ENCODE results near the gene ATP8A2.

Gene ATP8A2

DNA sequence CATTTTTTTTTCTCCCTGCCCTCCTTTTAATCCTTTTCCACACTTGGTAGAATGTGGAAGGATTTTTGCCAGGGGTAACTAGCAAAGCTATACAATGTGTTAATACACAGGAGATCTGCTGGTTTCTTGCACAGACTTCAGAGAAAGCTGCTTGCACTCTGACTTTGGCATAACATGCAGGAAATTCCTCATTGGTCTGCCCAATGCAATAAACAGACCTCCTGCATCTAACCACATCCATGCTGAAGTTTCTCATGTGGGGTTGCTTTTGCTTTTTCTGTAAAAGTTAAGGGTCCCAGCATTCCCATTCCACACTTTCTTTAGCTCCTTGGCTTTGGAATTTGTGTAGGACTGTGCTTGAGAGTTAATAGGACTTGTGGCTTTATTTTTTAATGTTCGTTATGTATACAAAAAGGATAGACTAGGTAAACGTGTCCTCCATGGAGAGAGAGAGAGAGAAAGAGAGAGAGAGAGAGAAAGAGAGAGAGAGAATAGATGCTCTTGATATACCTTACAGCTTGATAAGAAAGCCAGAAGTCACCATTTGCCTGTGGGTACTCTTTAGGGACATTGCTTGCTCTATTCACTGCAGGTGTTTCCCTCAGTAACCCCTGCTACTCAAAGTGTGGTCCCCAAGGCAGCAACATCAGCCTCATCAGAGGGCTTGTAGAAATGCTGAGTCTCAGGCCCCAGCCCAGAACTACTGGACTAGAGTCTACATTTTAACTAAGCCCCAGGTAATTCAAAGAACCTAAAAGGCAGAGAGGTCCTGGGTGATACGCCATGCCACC lies 509.6 kb downstream of the ATP8A2 start:
- TF ChIP-seq, protein P1, sequence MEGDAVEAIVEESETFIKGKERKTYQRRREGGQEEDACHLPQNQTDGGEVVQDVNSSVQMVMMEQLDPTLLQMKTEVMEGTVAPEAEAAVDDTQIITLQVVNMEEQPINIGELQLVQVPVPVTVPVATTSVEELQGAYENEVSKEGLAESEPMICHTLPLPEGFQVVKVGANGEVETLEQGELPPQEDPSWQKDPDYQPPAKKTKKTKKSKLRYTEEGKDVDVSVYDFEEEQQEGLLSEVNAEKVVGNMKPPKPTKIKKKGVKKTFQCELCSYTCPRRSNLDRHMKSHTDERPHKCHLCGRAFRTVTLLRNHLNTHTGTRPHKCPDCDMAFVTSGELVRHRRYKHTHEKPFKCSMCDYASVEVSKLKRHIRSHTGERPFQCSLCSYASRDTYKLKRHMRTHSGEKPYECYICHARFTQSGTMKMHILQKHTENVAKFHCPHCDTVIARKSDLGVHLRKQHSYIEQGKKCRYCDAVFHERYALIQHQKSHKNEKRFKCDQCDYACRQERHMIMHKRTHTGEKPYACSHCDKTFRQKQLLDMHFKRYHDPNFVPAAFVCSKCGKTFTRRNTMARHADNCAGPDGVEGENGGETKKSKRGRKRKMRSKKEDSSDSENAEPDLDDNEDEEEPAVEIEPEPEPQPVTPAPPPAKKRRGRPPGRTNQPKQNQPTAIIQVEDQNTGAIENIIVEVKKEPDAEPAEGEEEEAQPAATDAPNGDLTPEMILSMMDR (conservative IDR thresholded peaks at IDR 0.05; ENCODE audit: low read depth, low read length), result no peak
- no peak overlapping the region for H3K4me3 ChIP-seq (ENCODE audit: low read depth, low read length)

DNA sequence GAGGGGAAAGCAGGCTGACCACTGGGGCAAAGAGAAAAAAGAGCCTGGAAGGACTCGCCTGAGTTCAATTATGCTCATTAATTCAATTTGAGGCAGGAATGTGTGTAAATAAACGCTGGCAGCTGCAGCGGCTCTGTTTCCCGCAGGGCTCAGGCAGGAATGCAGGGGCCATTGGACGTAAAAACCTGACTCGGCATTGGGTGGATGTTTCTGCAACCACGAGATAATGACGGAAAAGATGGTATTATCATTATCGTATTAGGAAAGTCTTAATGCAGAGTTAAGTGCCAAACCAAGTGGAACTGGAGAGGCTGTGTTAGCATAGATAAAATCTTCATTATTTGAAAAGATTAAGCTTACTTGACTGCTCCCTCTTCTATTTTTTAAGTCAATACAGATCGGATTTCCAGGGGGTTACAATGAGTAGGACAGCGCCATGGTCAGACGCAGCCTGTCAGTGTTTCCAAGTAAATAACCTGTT lies 510.2 kb downstream of the ATP8A2 start:
- TF ChIP-seq, protein P1 (conservative IDR thresholded peaks at IDR 0.05; ENCODE audit: low read depth, low read length), result no peak
- peak overlapping the region; percentile 7 for H3K4me3 ChIP-seq (ENCODE audit: low read depth, low read length)
- peak; percentile 86 for DNase-seq (ENCODE audit: low read depth)

More for the DNA sequence above, 509.6 kb downstream of the ATP8A2 start:
- peak; percentile 85 for DNase-seq (ENCODE audit: low read depth)

DNA sequence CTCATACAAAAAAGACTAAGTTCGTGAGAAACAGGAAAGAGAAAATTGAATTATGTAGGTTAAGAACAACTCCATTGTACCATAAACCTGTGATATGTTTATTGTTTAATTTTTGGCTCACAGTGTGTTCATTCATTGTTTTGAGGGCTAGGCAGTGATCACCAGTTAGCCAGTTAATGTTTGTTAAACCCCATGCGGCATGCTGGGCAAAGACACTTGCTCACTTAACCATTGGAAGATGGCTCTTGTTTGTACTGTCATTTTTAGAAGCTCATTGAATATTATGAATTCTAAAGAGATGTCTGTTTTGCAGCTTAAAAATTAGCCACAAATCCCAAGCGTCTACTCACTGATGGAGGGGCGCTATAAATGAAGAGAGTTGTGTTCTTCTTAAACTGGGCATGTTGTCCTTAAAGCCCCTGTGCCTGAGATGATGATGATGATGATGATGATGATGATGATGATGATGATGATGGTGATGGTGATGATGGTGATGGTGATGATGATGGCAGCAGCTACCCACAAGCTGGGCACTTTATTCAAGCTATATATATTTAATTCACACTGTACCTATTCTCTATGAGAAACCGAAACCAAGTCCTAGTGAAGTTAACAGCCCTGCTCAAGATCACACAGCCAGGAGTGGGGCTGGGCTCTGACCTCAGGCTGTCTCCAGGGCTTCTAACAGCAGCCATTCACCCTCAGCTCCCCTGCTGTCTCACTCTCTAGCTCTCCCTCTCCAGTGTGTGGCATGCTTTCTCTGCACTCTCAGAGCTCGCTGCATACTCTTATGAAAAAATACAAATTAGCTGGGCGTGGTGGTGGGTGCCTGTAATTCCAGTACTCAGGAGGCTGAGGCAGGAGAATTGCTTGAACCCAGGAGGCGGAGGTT lies 510.9 kb downstream of the ATP8A2 start:
- H3K4me3 ChIP-seq (ENCODE audit: low read depth, low read length), result no peak overlapping the region
- peak; percentile 78 for DNase-seq (ENCODE audit: low read depth)
- TF ChIP-seq, protein P1 (conservative IDR thresholded peaks at IDR 0.05; ENCODE audit: low read depth, low read length), result no peak

DNA sequence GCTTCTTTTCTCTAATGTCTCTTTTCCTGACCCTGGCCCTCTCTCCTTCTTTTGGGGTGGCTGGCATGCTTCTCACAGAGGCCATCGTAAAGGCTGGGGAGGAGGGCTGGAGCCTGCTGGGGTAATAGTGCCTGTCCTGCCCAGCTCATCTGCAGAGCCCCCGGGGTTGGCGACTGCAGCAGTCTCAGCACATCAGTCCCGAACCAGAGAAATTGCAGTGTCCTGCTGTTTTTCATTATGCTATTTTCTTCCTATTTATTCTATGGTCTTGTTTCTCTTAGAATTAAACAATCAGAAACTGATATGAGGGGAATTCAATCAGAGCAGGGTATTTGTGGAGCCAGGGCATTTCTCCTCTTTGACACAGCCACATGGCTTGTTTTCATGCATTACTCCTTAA lies 513.6 kb downstream of the ATP8A2 start:
- DNase-seq (ENCODE audit: low read depth), result no peak
- TF ChIP-seq, protein P1 (conservative IDR thresholded peaks at IDR 0.05; ENCODE audit: low read depth, low read length), result no peak
- no peak overlapping the region for H3K4me3 ChIP-seq (ENCODE audit: low read depth, low read length)

DNA sequence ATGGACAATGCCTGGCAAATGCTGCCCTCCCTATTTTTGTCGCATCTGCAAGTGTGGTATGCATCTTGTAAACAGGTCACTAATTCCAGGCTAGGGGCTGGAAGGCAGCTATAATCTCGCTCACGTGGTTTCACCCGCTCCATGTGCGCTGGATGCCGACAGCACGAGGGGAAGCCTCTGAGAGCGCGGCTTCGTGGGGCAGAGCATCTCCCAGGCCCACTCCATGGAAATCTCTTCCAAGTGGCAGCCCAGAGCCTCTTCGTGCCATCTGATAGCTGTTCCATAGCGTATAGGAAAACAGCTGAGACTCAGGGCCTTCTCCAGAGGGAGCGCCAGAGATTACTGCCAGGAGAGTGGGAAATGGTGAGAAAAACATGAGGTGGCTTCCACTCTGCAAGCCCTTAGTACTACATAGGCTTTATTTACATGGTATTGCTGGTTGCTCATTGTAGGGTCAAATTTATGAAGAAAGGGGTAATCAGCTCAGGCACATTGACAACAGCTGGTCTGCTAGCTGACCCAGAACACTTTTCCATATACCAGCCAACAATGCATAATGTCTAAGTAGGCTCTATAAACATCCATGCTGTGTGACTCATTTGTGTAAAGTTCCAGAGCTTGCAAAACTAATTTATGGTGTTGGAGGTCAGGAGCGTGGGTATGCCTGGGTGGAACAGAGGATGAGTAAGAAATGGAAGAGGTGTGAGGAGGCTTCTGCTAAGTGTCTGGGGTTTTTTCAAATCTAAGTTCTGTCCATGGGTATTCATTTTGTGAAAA lies 514.9 kb downstream of the ATP8A2 start:
- DNase-seq (ENCODE audit: low read depth), result peak; percentile 95
- TF ChIP-seq, protein P1 (conservative IDR thresholded peaks at IDR 0.05; ENCODE audit: low read depth, low read length), result peak; percentile 8
- H3K4me3 ChIP-seq (ENCODE audit: low read depth, low read length), result no peak overlapping the region

DNA sequence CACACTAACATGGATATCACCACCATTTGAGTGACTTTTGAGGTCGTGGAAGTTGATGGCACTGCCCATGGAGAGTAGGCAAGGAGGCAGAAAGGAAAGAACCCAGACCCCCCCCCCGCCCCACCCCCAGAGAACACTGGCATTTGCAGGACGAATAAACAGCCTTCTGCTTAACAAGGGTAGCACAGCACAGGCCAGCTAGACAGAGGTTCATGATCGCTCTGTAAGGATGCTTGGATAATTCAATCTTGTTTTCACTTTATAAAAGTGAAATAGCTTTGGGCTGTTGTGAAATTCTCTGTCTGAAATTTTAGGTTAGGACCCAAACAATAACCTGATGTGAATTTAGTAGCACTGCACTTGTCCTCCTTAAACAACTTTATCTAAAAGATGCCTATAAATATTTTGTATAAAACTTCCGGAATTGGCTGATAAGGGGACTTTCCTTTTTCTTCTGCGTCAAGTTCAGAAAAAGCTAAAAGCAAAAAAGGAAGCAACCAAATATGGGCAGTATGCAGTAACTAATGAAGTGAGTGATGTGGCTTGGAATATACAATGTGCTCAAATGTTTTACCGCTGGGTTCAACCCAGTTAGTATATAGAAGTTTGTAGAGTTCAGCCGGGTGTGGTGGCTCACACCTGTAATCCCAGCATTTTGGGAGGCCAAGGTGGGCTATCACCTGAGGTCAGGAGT lies 516.3 kb downstream of the ATP8A2 start:
- DNase-seq (ENCODE audit: low read depth), result no peak
- H3K4me3 ChIP-seq (ENCODE audit: low read depth, low read length), result no peak overlapping the region
- TF ChIP-seq, protein P1 (conservative IDR thresholded peaks at IDR 0.05; ENCODE audit: low read depth, low read length), result no peak

Data from choroid plexus epithelial cell (primary cell).